Lower leg skin (tissue), 3 donors: ENCODE data around the gene GBF1.

Source experiments
- POLR2A ChIP-seq, 2 donors: fragments of 450-650 bp; IDR thresholded peaks; one replicate each; pipeline ENCODE4 v1.6.1; 2016 to 2017; ENCODE audit warnings: antibody characterized with exemption in 2 of 2, mild to moderate bottlenecking in 1 of 2, moderate library complexity in 1 of 2
- TF ChIP-seq, protein P1 (sequence below), 3 donors: fragments of 450-650 bp; IDR thresholded peaks; one replicate each; pipeline ENCODE4 v1.5.1; 2016; ENCODE audit warnings: antibody characterized with exemption in 3 of 3, mild to moderate bottlenecking in 3 of 3, moderate library complexity in 2 of 3

DNA sequence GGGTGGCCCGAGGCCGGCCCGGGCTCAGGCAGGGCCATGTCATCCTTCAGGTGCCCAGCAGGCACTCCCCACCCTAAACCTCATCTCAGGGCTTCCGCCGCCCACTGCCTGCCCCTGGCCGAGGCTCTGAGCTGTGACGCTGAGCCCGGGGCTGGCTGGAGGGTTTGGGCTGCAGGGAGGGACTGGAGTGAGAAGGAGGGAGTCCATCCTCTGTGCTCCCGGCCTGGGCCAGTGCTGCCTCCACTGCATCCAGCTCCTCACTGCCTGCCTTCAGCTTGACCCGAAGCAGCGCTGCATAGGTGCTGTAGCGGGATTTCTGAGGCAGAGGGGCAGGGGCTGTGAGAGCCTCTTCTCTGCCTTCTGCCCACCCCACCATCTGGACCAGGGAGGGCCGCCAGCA is 157.8 kb downstream of the GBF1 start:
- TF ChIP-seq, protein P1, sequence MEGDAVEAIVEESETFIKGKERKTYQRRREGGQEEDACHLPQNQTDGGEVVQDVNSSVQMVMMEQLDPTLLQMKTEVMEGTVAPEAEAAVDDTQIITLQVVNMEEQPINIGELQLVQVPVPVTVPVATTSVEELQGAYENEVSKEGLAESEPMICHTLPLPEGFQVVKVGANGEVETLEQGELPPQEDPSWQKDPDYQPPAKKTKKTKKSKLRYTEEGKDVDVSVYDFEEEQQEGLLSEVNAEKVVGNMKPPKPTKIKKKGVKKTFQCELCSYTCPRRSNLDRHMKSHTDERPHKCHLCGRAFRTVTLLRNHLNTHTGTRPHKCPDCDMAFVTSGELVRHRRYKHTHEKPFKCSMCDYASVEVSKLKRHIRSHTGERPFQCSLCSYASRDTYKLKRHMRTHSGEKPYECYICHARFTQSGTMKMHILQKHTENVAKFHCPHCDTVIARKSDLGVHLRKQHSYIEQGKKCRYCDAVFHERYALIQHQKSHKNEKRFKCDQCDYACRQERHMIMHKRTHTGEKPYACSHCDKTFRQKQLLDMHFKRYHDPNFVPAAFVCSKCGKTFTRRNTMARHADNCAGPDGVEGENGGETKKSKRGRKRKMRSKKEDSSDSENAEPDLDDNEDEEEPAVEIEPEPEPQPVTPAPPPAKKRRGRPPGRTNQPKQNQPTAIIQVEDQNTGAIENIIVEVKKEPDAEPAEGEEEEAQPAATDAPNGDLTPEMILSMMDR (IDR thresholded peaks at IDR 0.05) = no peak
- no peak for TF ChIP-seq POLR2A (IDR thresholded peaks at IDR 0.05)
